IMR-90 (cell line): ENCODE results near the gene CWF19L2. TPM values are rescaled to one million over a fixed set of nuclear protein-coding genes. Genes with fewer than 3 reads are reported as not detected.

Experiments
- polyA plus RNA-seq, 3 experiments: library from polyadenylated mRNA; depleted of rRNA; stranded (reverse); fragments of >200 nt; gene quantifications; 2 replicates each; pipeline ENCODE4 v1.2.3, GENCODE V29; 2012; ENCODE audit warnings: low replicate concordance in 1 of 3
- total RNA-seq: library from RNA; depleted of rRNA; stranded (reverse); fragments of >200 nt; gene quantifications from 2 replicates; pipeline ENCODE4 v1.2.3, GENCODE V29; 2012; rRNA removed

CWF19L2 gene
- total and polyA plus RNA-seq, 2 of the 4 experiments (the other 2 are of a cell fraction), result 1.7 to 3.8 TPM

Other genes starting within 250 kb of the CWF19L2 start
- 6.6 and 12.5 TPM in 2 replicates for gene ALKBH8, start 107.9 kb upstream of the CWF19L2 start, total RNA-seq
- 2.4 and 3.0 TPM in 2 replicates for gene ALKBH8, start 107.9 kb upstream of the CWF19L2 start, polyA plus RNA-seq (2012; rRNA removed)
- gene ELMOD1, start 133.3 kb upstream of the CWF19L2 start, total RNA-seq, result 0.18 and 0.28 TPM in 2 replicates
- gene ELMOD1, start 133.3 kb upstream of the CWF19L2 start, polyA plus RNA-seq (2012; rRNA removed), result 0.22 and 0.29 TPM in 2 replicates